ENCODE results near the gene SGPP1. TPM values are rescaled to one million over a fixed set of nuclear protein-coding genes. Genes with fewer than 3 reads are reported as not detected.

SGPP1 gene
- total RNA-seq, 1 experiment from 2014 or later, result 5.5 TPM

- H3K4me3 Mint-ChIP-seq, result no peak overlapping the region
- no peak overlapping the region for H2BK120ac ChIP-seq (ENCODE audit: low read depth, low read length, poor library complexity, severe bottlenecking)
- no peaks in the 10 kb centered on the region; a peak in 1 of 4 replicates for H3K4me1 Mint-ChIP-seq
- no peak for DNase-seq
- no peak overlapping the region for H4K8ac ChIP-seq (replicated peaks; ENCODE audit: insufficient read length, low read depth, low read length)
- H3K9ac ChIP-seq (ENCODE audit: extremely low read depth, insufficient read length, low read length), result no peak overlapping the region
- no peaks in the 10 kb centered on the region for H3K27me3 ChIP-seq (ENCODE audit: insufficient read depth, low read length)
- H3K36me3 Mint-ChIP-seq (ENCODE audit: insufficient read depth in 1 of 3, low read depth in 3 of 3), result no peaks in the 10 kb centered on the region
- no peak overlapping the region for H3K4ac ChIP-seq (ENCODE audit: low read depth, low read length)
- H2AFZ ChIP-seq (ENCODE audit: low read length), result no peak overlapping the region
- no peak for TF ChIP-seq CTCF (conservative IDR thresholded peaks at IDR 0.05)
- H2BK5ac ChIP-seq (ENCODE audit: insufficient read length, low read length), result no peak overlapping the region
- H3K23me2 ChIP-seq (ENCODE audit: insufficient read length, low read depth, low read length, poor library complexity, severe bottlenecking), result no peaks in the 10 kb centered on the region
- no peaks in the 10 kb centered on the region for H3K4me1 ChIP-seq (ENCODE audit: insufficient read depth, low read length)
- H3K18ac ChIP-seq (ENCODE audit: insufficient read length, low read depth, low read length), result no peak overlapping the region
- H3K27ac Mint-ChIP-seq, result no peak overlapping the region
- no peak overlapping the region for H3K4me2 ChIP-seq (ENCODE audit: insufficient read depth, insufficient read length, low read length)
- H3K56ac ChIP-seq (ENCODE audit: insufficient read length, low read depth, low read length), result no peak overlapping the region
- no peak overlapping the region for H3T11ph ChIP-seq (ENCODE audit: low read length)
- no peak overlapping the region for H3K27ac ChIP-seq (ENCODE audit: insufficient read length, low read depth, low read length)
- H3K79me2 ChIP-seq (ENCODE audit: insufficient read depth, low read length), result no peaks in the 10 kb centered on the region
- H2BK15ac ChIP-seq (ENCODE audit: low read depth, low read length), result no peak overlapping the region
- no peak overlapping the region for H3K23ac ChIP-seq (ENCODE audit: insufficient read length, low read depth, low read length)
- H3K79me1 ChIP-seq (ENCODE audit: insufficient read depth, low read depth, low read length, poor library complexity, severe bottlenecking), result no peaks in the 10 kb centered on the region
- H4K91ac ChIP-seq (ENCODE audit: insufficient read length, low read depth, low read length), result no peak overlapping the region
- no peaks in the 10 kb centered on the region; the same call in 1 of the 2 replicates for H3K27me3 Mint-ChIP-seq (ENCODE audit: low read depth)
- H3K14ac ChIP-seq (ENCODE audit: insufficient read depth, low read length), result no peak overlapping the region
- no peaks in the 10 kb centered on the region for H4K20me1 ChIP-seq (ENCODE audit: control insufficient read depth, insufficient read depth, insufficient read length)
- no peaks in the 10 kb centered on the region for H3K9me3 Mint-ChIP-seq
- H2AK5ac ChIP-seq (ENCODE audit: insufficient read length, low read length), result no peak overlapping the region
- H4K5ac ChIP-seq (ENCODE audit: insufficient read length, low read depth, low read length), result no peak overlapping the region
- no peak overlapping the region for H2BK20ac ChIP-seq (ENCODE audit: low read depth, low read length, poor library complexity, severe bottlenecking)
- no peak overlapping the region for H2BK12ac ChIP-seq (ENCODE audit: insufficient read length, low read depth, low read length)
- no CpG with 5 or more reads among the region's 7 CpGs for WGBS (ENCODE audit: extremely low coverage, insufficient read length, low lambda C conversion rate)
- no peaks in the 10 kb centered on the region for H3K9me3 ChIP-seq (ENCODE audit: control insufficient read depth, low read depth, low read length)
These were observed 53.9 kb downstream of the SGPP1 start for GRCh38 chr14:63673886-63674497.

Measured in H9 (cell line).